ENCODE measurements around the gene EIF4H.
"Not testable (repeated sequence)": the region's sequence is repeated elsewhere in the genome, so short reads cannot be mapped to it uniquely, and the experiment has no call there.

EIF4H gene

DNA sequence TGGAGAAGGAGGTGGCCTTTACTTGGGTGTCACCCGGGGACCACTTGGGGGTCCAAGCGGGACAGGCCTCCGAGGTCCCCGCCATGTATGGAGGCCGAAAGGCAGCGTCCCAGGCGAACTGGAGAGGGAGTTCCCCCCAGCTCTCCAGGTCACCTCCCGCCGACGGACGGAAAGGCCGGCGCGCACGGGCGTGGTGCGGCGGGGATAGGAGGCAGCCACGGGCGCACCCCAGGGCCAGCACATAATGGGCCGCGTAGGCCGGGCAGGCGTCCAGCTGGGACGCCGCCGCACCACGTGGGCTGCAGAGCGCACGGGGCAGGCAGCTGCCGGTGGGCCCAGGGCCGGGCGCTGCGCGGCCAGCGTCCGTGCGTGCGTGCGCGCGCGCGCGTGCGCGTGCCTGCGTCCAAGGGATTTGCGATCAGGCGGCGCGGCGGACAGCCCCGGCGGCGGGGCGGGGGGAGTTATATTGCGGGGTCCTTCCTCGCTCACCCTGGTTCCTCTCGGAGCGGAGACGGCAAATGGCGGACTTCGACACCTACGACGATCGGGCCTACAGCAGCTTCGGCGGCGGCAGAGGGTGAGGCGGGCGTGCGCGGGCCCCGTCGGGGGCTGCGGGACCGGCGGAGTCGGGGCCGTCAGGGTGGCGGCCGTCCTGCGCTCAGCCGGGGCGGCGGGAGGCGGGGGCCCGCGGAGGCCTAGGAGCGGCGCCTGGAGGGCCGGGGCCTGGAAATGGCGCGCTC, at the start of gene EIF4H:
Gene EIF4H, plus strand, starts transcription at position 491 of the 740 bp plus-strand sequence. Its CDS starts 28 bp downstream, at position 519.
- in situ Hi-C loops (cut with MboI; ENCODE audit: low sequenced_read_pairs), result no loop called here

DNA sequence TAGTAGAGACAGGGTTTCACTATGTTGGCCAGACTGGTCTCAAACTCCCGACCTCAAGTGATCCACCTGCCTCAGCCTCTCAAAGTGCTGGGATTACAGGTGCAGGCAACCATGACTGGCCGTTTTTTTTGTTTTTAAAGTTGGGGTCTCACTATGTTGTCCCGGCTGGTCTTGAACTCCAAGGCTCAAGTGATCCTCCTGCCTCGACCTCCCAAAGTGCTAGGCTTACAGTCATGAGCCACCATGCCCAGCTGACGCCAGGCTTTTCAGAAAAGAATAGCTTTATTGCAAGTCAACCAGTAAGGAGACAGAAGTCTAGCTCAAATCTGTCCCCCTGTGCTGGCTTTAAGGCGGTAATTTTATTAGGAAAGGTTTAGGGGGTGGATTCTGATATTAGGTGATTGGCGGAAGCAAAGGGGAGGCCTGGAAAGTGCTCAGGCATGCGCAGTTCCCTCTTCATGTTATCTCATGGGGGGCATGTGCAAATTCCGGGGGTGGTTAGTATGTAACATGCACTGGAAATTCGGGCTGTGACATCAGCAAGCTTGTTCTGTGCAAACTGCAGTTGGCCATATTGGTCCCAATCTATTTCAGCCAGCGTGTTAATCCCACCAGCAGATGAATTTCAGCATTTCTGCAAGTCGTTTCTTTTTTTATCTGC, 47.8 kb upstream of the EIF4H start:
- in situ Hi-C loops (cut with MboI; ENCODE audit: low sequenced_read_pairs), result no loop called here

DNA sequence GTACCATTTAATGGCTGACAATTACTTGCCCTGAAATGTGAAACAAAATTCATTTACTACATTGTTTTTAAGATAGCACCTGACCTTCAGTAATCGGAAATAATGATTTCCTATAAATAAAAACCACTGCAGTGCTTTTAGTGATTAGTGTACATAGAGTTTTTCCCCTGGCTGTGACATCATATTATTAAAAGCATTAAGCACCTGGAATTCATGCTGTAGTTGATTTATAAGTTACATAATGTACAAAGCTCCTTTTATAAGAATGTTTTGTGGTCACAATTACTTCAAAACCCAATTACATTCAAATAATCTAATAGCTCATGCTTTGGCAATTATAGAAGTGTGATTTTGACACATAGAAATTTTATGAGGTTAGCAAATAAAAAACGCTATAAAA, 44.3 kb upstream of the EIF4H start:
- in situ Hi-C loops (cut with MboI; ENCODE audit: low sequenced_read_pairs), result no loop called here

DNA sequence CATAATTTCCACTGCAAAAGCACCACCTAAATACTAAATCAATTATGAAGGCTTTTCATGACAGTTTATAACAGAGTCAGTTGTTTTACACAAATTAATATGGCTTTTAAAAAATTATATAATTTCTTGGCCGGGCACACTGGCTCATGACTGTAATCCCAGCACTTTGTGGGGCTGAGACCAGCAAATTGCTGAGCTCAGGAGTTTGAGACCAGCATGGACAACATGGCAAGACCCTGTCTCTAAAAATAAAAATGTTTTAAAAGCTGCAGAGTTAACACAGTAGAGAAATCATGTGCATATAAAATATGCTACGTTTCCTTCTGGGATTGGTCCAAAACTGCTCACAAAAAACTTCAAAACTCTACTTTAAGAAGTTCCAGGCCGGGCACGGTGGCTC, 43.6 kb upstream of the EIF4H start:
- in situ Hi-C loops (cut with MboI; ENCODE audit: low sequenced_read_pairs), result no loop called here

DNA sequence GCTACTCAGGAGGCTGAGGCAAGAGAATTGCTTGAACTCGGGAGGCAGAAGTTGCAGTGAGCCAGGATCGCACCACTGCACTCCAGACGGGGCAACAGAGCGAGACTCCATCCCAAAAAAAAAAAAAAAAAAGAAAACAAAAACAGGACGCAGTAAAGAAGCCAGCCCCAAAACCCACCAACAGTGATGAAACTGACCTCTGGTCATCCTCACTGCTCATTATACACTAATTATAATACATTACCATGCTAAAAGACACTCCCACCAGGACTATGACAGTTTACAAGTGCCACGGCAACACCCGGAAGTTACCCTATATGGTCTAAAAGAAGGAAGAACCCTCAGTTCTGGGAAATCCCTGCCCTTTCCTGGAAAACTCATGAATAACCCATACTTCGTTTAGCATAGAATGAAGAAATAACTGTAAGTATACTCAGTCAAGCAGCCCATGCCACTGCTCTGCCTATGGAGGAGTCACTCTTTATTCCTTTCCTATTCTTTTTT, 40.0 kb upstream of the EIF4H start:
- in situ Hi-C loops (cut with MboI; ENCODE audit: low sequenced_read_pairs), result no loop called here

DNA sequence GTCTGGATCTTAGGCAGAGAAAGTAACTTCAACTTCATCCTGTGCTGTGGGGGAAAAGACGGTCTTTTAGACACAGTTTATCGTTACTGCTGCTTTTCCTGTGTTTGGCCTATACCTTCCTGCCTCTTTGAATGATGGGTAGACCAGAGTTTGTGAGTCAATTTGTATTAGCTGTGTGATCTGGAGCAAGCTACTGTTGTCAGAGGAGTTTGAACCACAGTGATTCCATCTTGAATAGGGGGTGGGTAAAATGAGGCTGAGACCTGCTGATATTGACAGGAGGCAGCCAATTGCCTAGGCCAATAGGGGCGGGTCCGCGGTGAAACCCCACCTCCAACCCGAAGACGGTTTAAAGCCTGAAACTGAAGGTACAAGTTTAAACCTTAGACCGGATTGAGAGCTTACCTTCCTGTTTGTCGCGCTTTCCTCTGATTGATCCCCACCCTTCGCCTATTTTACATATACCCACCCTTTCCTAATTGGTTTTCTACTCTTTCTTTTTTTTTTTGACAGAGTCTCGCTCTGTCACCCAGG, 35.8 kb upstream of the EIF4H start:
- in situ Hi-C loops (cut with MboI; ENCODE audit: low sequenced_read_pairs), result no loop called here

DNA sequence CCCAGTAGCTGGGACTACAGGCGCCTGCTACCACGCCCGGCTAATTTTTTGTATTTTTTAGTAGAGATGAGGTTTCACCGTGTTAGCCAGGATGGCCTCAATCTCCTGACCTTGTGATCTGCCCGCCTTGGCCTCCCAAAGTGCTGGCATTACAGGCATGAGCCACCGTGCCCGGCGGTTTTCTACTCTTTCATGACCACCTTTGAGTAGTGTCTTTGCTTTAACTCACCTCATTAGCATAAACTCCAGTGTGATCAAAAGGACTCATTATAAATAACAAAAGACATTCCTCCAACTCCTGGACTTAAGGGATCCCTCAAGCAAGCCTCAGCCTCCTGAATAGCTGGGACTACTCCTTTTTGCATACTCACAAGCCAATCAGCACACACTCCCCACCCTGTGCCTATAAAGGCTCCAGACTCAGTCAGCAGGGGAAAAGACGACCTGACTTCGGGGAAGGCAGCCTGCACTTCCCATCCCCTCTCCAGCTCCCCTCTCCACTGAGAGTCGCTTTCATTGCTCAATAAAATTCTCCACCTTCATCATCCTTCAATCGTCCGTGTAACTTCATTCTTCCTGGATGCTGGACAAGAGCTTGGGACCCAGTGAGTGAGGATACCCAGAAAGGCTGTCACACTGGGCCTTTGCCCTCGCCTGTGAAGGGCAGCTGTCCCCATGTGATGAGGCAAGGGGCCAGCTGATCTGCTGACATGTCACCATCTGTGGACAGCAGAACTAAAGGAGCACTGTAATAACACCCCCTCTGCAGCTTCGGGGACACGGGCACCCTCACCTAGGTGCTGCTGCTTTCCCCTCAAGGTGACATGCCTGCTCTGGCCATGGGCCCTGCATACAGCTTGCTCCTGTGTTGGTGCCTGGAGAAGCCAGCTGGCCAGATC, 35.0 kb upstream of the EIF4H start:
- in situ Hi-C loops (cut with MboI; ENCODE audit: low sequenced_read_pairs), result no loop called here

DNA sequence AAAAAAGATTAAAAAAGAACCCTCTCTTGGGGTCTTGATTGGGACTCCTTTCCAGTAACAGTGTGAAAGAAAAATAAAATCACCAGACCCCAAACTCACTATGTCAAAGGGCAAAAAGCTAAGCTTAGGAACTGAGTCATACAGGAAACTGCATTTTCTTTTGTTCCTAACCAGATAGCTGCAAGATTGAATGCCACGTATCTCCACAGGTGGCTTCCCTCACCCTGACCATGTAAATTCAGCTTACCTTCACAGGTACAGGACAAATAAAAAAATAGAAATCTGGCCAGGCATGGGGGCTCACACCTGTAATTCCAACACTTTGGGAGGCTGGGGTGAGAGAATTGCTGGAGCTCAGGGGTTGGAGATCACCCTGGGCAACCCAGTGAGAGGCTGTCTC, 32.5 kb upstream of the EIF4H start:
- in situ Hi-C loops (cut with MboI; ENCODE audit: low sequenced_read_pairs), result no loop called here

DNA sequence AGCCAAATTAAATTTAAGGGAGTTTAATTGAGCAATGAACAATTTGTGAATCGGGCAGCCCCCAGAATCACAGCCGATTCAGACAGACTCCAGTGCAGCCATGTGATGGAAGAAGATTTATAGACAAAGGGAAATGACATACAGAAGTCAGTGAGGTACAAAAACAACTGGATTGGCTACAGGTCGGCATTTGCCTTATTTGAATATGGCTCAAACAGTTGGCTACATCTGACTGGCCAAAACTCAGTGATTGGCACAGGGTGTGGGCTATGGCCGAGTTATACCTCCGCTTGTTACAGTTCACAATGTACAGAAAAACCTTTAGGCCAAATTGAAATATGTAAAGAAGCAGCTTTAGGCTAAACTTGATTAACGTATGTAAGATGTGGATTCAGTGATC, 30.8 kb upstream of the EIF4H start:
- in situ Hi-C loops (cut with MboI; ENCODE audit: low sequenced_read_pairs), result no loop called here

DNA sequence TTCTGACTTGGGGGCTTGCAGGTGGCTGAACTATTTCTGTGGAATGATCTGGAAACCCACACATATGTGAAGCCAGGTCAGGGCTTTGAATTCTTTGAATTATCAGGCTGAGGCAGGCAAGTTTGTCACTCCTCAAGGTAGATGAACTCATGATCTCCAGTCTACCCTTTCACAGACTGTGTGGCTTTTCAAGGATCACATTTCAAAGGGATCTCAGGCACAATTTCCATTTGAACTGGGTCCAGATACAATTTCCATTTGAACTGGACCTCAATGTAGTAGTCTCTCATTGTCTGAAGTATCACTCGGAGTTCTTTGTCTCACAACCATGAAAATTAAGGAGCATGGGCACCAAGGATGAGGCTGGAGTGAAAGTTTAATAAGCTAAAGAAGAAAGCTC, 25.7 kb upstream of the EIF4H start:
- in situ Hi-C loops (cut with MboI; ENCODE audit: low sequenced_read_pairs), result no loop called here

DNA sequence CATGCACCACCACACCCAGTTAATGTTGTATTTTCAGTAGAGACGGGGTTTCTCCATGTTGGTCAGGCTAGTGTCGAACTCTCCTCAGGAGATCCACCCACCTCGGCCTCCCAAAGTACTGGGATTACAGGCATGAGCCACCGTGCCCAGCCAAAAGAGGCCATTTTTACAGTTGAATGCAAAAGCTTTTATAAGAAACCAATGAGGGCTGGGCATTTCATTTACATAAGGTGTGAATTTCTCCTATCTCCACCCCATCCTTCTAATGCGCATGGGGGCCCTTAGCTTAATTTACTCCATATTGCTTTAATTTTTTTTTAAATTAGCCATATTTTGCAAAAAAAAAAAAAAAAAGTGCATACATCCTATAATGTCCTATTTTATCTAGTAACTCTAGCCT, 25.1 kb upstream of the EIF4H start:
- in situ Hi-C loops (cut with MboI; ENCODE audit: low sequenced_read_pairs), result no loop called here

DNA sequence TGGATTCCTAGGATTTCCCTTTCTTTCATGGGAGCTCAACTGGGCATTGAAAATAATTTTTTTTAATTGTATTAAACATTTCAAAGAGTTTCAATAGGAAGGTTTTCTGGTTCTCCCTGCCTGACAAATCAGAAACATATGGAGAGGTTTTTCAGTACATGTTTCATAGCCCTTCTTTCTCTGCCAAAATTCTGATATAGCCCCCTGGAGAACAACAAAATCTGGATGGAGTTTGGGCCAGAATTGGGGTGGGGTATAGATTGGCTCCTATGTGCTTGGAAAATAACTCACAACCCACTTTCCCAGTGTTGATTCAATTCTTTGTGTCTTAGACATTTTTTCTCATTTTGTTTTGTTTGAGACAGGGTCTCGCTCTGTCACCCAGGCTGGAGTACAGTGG, 24.6 kb upstream of the EIF4H start:
- in situ Hi-C loops (cut with MboI; ENCODE audit: low sequenced_read_pairs), result no loop called here

DNA sequence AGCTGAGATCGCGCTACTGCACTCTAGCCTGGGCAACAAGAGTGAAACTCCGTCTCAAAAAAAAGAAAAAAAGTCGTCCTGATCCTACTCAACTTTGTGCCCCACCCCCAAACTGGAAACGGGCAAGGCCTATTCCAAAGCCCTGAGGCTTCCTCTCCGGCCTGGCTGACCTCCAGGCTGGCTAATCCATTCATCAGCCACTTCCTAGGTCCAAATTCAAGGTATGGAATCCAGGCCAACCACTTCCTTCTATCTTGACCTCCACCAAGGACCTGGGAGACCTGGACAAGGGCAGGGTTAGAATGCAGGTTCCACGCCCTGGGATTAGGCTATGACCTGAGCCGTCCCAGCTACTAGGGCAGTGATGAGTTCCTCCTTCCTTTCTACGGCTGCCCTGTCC, 20.4 kb upstream of the EIF4H start:
- in situ Hi-C loops (cut with MboI; ENCODE audit: low sequenced_read_pairs), result no loop called here

DNA sequence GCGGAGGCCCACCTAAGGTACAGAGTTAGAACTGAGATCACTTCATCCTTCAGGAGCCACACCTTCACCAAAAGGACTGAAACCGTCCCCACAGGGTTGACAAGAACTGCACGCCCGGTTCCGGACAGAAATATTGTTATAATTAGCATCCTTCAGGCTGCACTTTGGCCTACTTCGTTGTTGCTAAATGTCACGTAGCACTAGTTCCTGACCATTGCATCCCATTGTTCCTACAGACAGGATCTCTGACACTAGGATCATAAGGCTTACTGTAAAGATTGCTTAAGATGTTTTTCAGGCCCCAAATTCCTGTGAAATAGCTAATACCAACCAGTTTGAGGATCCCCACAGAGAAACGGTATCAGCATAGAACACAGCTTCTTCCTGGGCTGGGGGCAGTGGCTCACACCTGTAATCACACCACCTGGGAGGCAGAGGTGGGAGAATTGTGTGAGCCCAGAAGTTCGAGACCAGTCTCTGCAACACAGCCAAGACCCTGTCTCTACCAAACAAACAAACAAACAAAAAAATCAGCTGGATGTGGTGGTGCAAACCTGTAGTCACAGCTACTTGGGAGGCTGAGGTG, 18.3 kb upstream of the EIF4H start:
- in situ Hi-C loops (cut with MboI; ENCODE audit: low sequenced_read_pairs), result no loop called here

DNA sequence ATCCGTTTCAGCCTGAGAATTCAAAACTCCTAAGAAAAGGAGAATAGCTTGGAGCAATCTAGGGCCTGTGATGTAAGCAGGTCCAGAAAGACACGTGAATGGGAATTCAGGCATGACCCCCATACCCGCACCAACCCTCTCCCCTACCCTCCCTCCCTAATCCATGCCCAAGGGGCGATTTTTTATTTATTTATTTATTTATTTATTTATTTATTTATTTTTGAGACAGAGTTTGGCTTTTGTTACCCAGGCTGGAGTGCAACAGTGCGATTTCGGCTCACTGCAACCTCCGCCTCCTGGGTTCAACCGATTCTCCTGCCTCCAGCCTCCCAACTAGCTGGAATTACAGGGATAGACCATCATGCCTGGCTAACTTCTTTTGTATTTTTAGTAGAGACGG, 16.6 kb upstream of the EIF4H start:
- in situ Hi-C loops (cut with MboI; ENCODE audit: low sequenced_read_pairs), result no loop called here

DNA sequence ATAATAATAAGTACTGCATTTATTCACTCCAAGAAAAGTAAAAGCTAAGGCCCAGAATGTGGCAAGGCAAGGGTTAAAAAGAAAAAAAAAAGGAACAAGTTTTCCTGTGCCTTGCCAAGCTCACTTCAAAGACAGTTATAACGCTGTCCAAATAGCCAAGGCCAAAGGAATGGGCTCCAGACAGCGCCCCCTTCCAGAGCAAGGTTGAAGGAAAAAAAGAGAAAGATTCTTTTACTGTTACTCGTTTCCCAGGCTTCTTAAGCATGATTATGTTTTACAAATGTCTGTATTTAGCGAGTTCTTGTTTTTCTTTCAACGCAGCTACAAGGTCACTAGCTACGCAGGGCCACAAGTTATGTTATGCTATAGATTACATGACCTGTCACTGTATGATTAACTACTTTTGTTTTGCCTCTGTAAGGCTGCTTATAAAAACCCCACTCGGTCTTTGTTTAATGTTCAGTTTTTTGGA, 9.1 kb upstream of the EIF4H start:
- in situ Hi-C loops (cut with MboI; ENCODE audit: low sequenced_read_pairs), result no loop called here

DNA sequence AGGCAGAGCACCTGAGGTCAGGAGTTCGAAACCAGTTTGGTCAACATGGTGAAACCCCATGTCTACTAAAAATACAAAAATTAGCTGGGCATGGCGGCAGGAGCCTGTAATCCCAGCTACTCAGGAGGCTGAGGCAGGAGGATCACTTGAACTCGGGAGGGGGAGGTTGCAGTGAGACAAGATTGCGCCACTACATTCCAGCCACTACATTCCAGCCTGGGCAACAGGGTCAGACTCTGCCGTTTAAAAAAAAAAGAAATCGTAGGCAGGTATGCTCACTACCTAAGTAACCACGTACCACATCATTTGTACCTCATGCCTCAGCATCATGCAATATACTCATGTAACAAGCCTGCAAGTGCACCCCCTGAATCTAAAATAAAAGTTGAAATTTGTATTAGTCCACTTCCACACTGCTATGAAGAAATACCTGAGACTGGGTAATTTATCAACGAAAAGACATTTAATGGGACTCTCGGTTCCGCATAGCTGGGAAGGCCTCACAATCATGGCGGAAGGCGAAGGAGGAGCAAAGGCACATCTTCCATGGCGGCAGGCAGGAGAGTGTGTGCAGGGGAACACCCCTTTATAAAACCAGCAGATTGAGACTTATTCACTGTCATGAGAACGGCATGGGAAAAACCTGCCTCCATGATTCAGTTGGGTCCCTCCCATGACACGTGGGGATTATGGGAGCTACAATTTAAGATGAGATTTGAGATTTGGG, 8.1 kb upstream of the EIF4H start:
- in situ Hi-C loops (cut with MboI; ENCODE audit: low sequenced_read_pairs), result no loop called here

DNA sequence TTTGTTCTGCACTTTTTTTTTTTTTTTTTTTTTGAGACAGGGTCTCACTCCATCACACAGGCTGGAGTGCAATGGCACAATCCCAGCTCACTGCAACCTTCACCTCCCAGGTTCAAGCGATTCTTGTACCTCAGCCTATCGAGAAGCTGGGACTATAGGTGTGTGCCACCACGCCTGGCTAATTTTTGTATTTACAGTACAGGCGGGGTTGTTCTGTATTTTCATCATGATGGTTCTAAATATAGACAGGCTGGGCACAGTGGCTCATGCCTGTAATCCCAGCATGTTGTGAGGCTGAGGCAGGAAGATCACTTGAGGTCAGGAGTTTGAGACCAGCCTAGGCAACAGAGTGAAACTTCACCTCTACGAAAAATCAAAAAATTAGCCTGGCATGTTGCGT, 6.8 kb upstream of the EIF4H start:
- in situ Hi-C loops (cut with MboI; ENCODE audit: low sequenced_read_pairs), result not testable (repeated sequence)

DNA sequence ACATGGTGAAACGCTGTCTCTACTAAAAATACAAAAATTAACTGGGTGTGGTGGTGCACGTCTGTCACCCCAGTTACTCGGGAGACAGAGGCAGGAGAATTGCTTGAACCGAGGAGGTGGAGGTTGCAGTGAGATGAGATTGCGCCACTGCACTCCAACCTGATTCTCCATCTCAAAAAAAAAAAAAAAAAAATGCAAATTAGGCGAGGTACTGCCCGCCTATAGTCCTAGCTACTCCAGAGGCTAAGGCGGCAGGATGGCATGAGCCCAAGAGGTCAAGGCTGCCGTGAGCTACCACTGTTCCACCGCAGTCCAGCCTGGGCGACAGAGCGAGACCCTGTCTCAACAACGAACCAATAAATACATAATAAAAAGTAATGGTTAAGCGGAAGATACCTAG, 1.1 kb upstream of the EIF4H start:
- in situ Hi-C loops (cut with MboI; ENCODE audit: low sequenced_read_pairs), result no loop called here

DNA sequence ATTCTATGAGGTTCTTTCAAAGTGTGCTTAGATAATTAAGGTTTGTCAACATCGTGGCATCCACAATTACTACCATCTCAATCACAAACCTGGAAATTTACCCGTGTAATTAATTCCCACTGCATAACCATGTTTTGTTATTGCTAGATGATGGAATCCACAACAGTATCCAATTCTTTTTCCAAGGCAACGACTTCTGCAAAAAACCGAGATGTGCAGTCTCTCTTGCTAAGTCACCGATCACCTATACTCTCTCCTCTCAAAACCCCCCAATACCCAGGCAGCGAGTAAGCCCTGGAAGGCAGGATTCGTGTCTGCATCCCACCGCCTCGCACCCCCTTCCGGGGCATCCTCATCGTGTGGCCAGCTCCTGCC, 678 bp upstream of the EIF4H start:
- in situ Hi-C loops (cut with MboI; ENCODE audit: low sequenced_read_pairs), result no loop called here
